Fibroblast of the aortic adventitia (primary cell): ENCODE measurements around the gene CRYGN. TPM values are rescaled to one million over a fixed set of nuclear protein-coding genes. Genes with fewer than 3 reads are reported as not detected.

Experiments used
- DNase-seq: peaks from one replicate; pipeline ENCODE4 v3.0.0-alpha.2; 2010; ENCODE audit warnings: low read depth
- H3K4me3 ChIP-seq: 2 replicates; pipeline ENCODE4 v1.5.1; 2011; ENCODE audit warnings: low read depth, mild to moderate bottlenecking, control low read depth, low read length, moderate library complexity
- CTCF ChIP-seq: IDR thresholded peaks from 2 replicates; pipeline ENCODE4 v1.5.1; 2011; ENCODE audit warnings: mild to moderate bottlenecking, low read length, control low read depth, inconsistent platforms; ENCODE audit not compliant: insufficient read depth
- total RNA-seq: library from RNA; depleted of rRNA; stranded (reverse); fragments of >200 nt; gene quantifications from 2 replicates; pipeline ENCODE4 v1.2.3, GENCODE V29; 2012; ENCODE audit warnings: low replicate concordance

Gene CRYGN
- total RNA-seq, 1 donor: 0.09 TPM

GRCh38 chr7:151454932-151455530 is 15.1 kb upstream of the CRYGN start:
- no peak for DNase-seq
- no peak overlapping the region for H3K4me3 ChIP-seq
- no peak for TF ChIP-seq CTCF

- TF ChIP-seq CTCF: no peak
- H3K4me3 ChIP-seq: no peak overlapping the region
- DNase-seq: no peak
These were observed 14.4 kb upstream of the CRYGN start for GRCh38 chr7:151454305-151454704.

GRCh38 chr7:151453326-151453791 is 13.4 kb upstream of the CRYGN start:
- no peak overlapping the region for H3K4me3 ChIP-seq
- TF ChIP-seq CTCF: no peak
- DNase-seq: no peak

GRCh38 chr7:151452680-151453325 is 12.9 kb upstream of the CRYGN start:
- no peak for DNase-seq
- TF ChIP-seq CTCF: no peak
- no peak overlapping the region for H3K4me3 ChIP-seq

- H3K4me3 ChIP-seq: no peak overlapping the region
- no peak for DNase-seq
- no peak for TF ChIP-seq CTCF
These were observed 12.0 kb upstream of the CRYGN start for GRCh38 chr7:151451626-151452571.

GRCh38 chr7:151451156-151451555 is 11.2 kb upstream of the CRYGN start:
- no peak for TF ChIP-seq CTCF
- H3K4me3 ChIP-seq: no peak overlapping the region
- DNase-seq: no peak
